Esophagus muscularis mucosa (tissue), 4 donors: ENCODE measurements around the gene OR1S1. TPM values are rescaled to one million over a fixed set of nuclear protein-coding genes. Genes with fewer than 3 reads are reported as not detected.

Experiments used
- DNase-seq: peaks from one replicate; pipeline ENCODE4 v3.0.0-alpha.2; 2017; ENCODE audit errors: extremely low spot score
- H3K27ac ChIP-seq, 4 donors: fragments of 200-600 bp; sonication (generic); replicated peaks in 1 of 4; 1 replicate in 3 of 4; 2 replicates in 1 of 4; pipeline ENCODE4 v1.5.1; 2016 to 2019; ENCODE audit warnings: mild to moderate bottlenecking in 1 of 4
- H3K27me3 ChIP-seq, 4 donors: fragments of 200-600 bp; sonication (generic); one replicate each; pipeline versions ENCODE4 v1.5.1 to v1.6.0; 2016 to 2019
- H3K36me3 ChIP-seq, 4 donors: fragments of 200-600 bp; sonication (generic); one replicate each; pipeline ENCODE4 v1.5.1; 2016 to 2019
- H3K4me1 ChIP-seq, 4 donors: fragments of 200-600 bp; sonication (generic); one replicate each; pipeline ENCODE4 v1.5.1; 2016 to 2019
- H3K4me3 ChIP-seq, 4 donors: fragments of 200-600 bp; sonication (generic); 1 replicate in 2 of 4; 2 replicates in 2 of 4; pipeline ENCODE4 v1.5.1; 2016 to 2019; ENCODE audit warnings: mild to moderate bottlenecking in 4 of 4, moderate library complexity in 1 of 4
- H3K9me3 ChIP-seq, 4 donors: fragments of 200-600 bp; sonication (generic); 1 replicate in 3 of 4; 2 replicates in 1 of 4; pipeline ENCODE4 v1.5.1; 2016 to 2019
- CTCF ChIP-seq, 3 experiments: fragments of 200-600 bp in 2 of 3; fragments of 450-650 bp in 1 of 3; sonication (generic) in 2 of 3; IDR thresholded peaks; one replicate each; pipeline ENCODE4 v1.5.1; 2017 to 2019; ENCODE audit warnings: antibody characterized with exemption in 3 of 3, mild to moderate bottlenecking in 2 of 3, moderate library complexity in 1 of 3
- EP300 ChIP-seq: sonication (generic); formaldehyde crosslinking; IDR thresholded peaks from one replicate; pipeline ENCODE4 v1.6.1; 2017; ENCODE audit warnings: antibody characterized with exemption
- POLR2A ChIP-seq: fragments of 450-650 bp; IDR thresholded peaks from one replicate; pipeline ENCODE4 v1.6.1; 2017; ENCODE audit warnings: antibody characterized with exemption, moderate library complexity, mild to moderate bottlenecking, low read depth
- POLR2AphosphoS5 ChIP-seq, 2 donors: sonication (generic); formaldehyde crosslinking; IDR thresholded peaks; one replicate each; pipeline ENCODE4 v1.6.1; 2017; ENCODE audit warnings: antibody characterized with exemption in 2 of 2
- WGBS: methylation state at CpG from one replicate; pipeline ENCODE4 v1.1.5; 2018; 5-methylcytosine and 5-hydroxymethylcytosine counted together
- intact Hi-C: fragments of 100-400 bp; cut with DNase I; formaldehyde crosslinking; loops from one replicate; pipeline ENCODE4 v1.15.1; 2023
- total RNA-seq, 4 donors: library from RNA; depleted of rRNA; stranded (reverse); fragments of >200 nt; gene quantifications; one replicate each; pipeline versions ENCODE4 v1.1.0 to v1.2.1, GENCODE V29; 2016

Gene OR1S1
- total RNA-seq, 4 donors from 2014 or later, result not detected

DNA sequence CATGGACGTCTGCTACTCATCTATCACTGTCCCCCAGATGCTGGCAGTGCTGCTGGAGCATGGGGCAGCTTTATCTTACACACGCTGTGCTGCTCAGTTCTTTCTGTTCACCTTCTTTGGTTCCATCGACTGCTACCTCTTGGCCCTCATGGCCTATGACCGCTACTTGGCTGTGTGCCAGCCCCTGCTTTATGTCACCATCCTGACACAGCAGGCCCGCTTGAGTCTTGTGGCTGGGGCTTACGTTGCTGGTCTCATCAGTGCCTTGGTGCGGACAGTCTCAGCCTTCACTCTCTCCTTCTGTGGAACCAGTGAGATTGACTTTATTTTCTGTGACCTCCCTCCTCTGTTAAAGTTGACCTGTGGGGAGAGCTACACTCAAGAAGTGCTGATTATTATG lies 32.9 kb upstream of the OR1S1 start:
- DNase-seq, result no peak

DNA sequence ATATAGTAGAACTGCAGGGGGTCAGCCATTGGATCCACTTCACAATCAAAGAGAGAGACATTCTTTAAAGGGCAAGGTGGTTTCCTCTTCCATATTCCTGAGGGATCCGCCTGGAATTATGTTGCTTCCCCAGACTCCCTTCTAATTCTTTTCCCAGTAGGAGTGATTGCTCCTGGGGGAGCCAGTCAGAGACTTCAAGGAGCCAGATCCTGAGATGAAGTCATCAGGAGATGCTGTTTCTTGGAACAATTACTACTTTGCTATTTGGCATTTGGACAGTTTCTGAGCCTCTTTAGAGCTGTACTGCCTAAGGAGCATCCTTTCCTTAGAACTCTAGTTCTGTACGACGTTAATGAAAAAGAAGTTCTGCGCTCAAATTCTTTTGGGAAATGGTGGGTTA lies 25.6 kb upstream of the OR1S1 start:
- Histone ChIP-seq H3K4me3 (no peak overlapping the region), H3K4me1 (no peaks in the 10 kb centered on the region), H3K27ac (no peak overlapping the region), H3K27me3 (no peaks in the 10 kb centered on the region), H3K36me3 (no peaks in the 10 kb centered on the region), H3K9me3 (no peaks in the 10 kb centered on the region)
- intact Hi-C loops, result no loop called here
- TF ChIP-seq POLR2AphosphoS5 (IDR thresholded peaks at IDR 0.05), result no peak
- TF ChIP-seq CTCF (IDR thresholded peaks at IDR 0.05), result no peak
- TF ChIP-seq EP300, result no peak
- no peak for TF ChIP-seq POLR2A
- DNase-seq, result no peak
- 72% methylated on average over 4 of the region's 4 CpGs for WGBS

More for the DNA sequence above, 32.9 kb upstream of the OR1S1 start:
- no peaks in the 10 kb centered on the region for H3K27me3 ChIP-seq
- no peaks in the 10 kb centered on the region for H3K4me1 ChIP-seq
- no peaks in the 10 kb centered on the region for H3K9me3 ChIP-seq
- intact Hi-C loops, result no loop called here
- TF ChIP-seq CTCF (IDR thresholded peaks at IDR 0.05) (no peak), EP300 (no peak), POLR2A (no peak), POLR2AphosphoS5 (IDR thresholded peaks at IDR 0.05) (no peak)
- WGBS, result 79% methylated on average over 7 of the region's 7 CpGs
- no peak overlapping the region for H3K27ac ChIP-seq
- no peaks in the 10 kb centered on the region for H3K36me3 ChIP-seq
- H3K4me3 ChIP-seq, result no peak overlapping the region

GRCh38 chr11:58188770-58189169 lies 23.8 kb upstream of the OR1S1 start, which contains the start of gene OR9Q2:
TSS of gene OR9Q2 (plus strand) at chr11:58189070. CDS start at chr11:58190491, 1,421 bp downstream.
- no peak for DNase-seq
- intact Hi-C loops, result no loop called here

GRCh38 chr11:58192229-58192628 lies 20.3 kb upstream of the OR1S1 start:
- Histone ChIP-seq H3K4me1 (no peaks in the 10 kb centered on the region), H3K27me3 (no peaks in the 10 kb centered on the region), H3K9me3 (peaks cover 0 to 6% (median 0%) of the 10 kb centered on the region in 4 donors), H3K36me3 (no peaks in the 10 kb centered on the region), H3K4me3 (no peak overlapping the region), H3K27ac (no peak overlapping the region)
- no peak for DNase-seq
- TF ChIP-seq POLR2A (no peak), EP300 (no peak), CTCF (IDR thresholded peaks at IDR 0.05) (no peak), POLR2AphosphoS5 (IDR thresholded peaks at IDR 0.05) (no peak)
- WGBS, result 76% methylated on average over 3 of the region's 3 CpGs
- intact Hi-C loops, result no loop called here

More at GRCh38 chr11:58188770-58189169, 23.8 kb upstream of the OR1S1 start, which contains the start of gene OR9Q2:
- Histone ChIP-seq H3K27ac (no peak within 1 kb of the TSS), H3K9me3 (no peaks in the 10 kb centered on the region), H3K4me3 (no peak within 1 kb of the TSS), H3K4me1 (no peaks in the 10 kb centered on the region), H3K27me3 (no peaks in the 10 kb centered on the region), H3K36me3 (no peaks in the 10 kb centered on the region)
- 92% methylated on average over 2 of the region's 2 CpGs for WGBS
- TF ChIP-seq EP300, result no peak
- TF ChIP-seq CTCF (IDR thresholded peaks at IDR 0.05), result no peak
- TF ChIP-seq POLR2A, result no peak
- no peak for TF ChIP-seq POLR2AphosphoS5 (IDR thresholded peaks at IDR 0.05)

- Histone ChIP-seq H3K4me3 (no peak overlapping the region), H3K4me1 (no peaks in the 10 kb centered on the region), H3K9me3 (peaks cover 0 to 12% (median 5%) of the 10 kb centered on the region in 4 donors), H3K27me3 (no peaks in the 10 kb centered on the region), H3K36me3 (no peaks in the 10 kb centered on the region), H3K27ac (no peak overlapping the region)
- no peak for TF ChIP-seq CTCF (IDR thresholded peaks at IDR 0.05)
- TF ChIP-seq POLR2AphosphoS5 (IDR thresholded peaks at IDR 0.05), result no peak
- TF ChIP-seq EP300, result no peak
- no peak for TF ChIP-seq POLR2A
- intact Hi-C loops, result no loop called here
- DNase-seq, result no peak
Observed at GRCh38 chr11:58193391-58193790, 19.1 kb upstream of the OR1S1 start.
